Trophoblast cell (in vitro differentiated cells and primary cell): Measurements from ENCODE around the gene ASB8.
"Not testable (repeated sequence)": the region's sequence is repeated elsewhere in the genome, so short reads cannot be mapped to it uniquely, and the experiment has no call there.

Experiments used
- DNase-seq, 2 donors: peaks; one replicate each; pipeline ENCODE4 v3.0.0-alpha.2; 2016
- H2AFZ ChIP-seq: 2 replicates; pipeline ENCODE4 v1.6.1; 2013; ENCODE audit warnings: low read length, moderate library complexity, mild to moderate bottlenecking; ENCODE audit not compliant: insufficient read depth, poor library complexity
- H2AK5ac ChIP-seq: 2 replicates; pipeline ENCODE4 v1.6.1; 2013; ENCODE audit warnings: mild to moderate bottlenecking, low read length
- H2BK120ac ChIP-seq: 2 replicates; pipeline ENCODE4 v1.6.1; 2013; ENCODE audit warnings: low read length, mild to moderate bottlenecking, moderate library complexity; ENCODE audit not compliant: insufficient read depth, poor library complexity
- H2BK12ac ChIP-seq: 2 replicates; pipeline ENCODE4 v1.6.1; 2013; ENCODE audit warnings: mild to moderate bottlenecking, low read length, moderate library complexity
- H2BK5ac ChIP-seq: 2 replicates; pipeline ENCODE4 v1.6.1; 2013; ENCODE audit warnings: low read length, low read depth, moderate library complexity, mild to moderate bottlenecking; ENCODE audit not compliant: poor library complexity
- H3K14ac ChIP-seq: 2 replicates; pipeline ENCODE4 v1.6.1; 2013; ENCODE audit warnings: mild to moderate bottlenecking, low read length
- H3K18ac ChIP-seq: 2 replicates; pipeline ENCODE4 v1.6.1; 2013; ENCODE audit warnings: mild to moderate bottlenecking, low read length
- H3K23ac ChIP-seq: 2 replicates; pipeline ENCODE4 v1.6.1; 2013; ENCODE audit warnings: low read length
- H3K27ac ChIP-seq: 2 replicates; pipeline ENCODE4 v1.5.1; 2013; ENCODE audit warnings: low read depth, mild to moderate bottlenecking, inconsistent platforms, low read length, moderate library complexity
- H3K27me3 ChIP-seq: 2 replicates; pipeline ENCODE4 v1.6.1; 2013; ENCODE audit warnings: inconsistent platforms, mild to moderate bottlenecking, low read length, moderate library complexity; ENCODE audit not compliant: insufficient read depth
- H3K36me3 ChIP-seq, 2 experiments: 1 replicate in 1 of 2; 2 replicates in 1 of 2; pipeline ENCODE4 v1.6.1; 2013; ENCODE audit warnings: low read length in 2 of 2, mild to moderate bottlenecking in 2 of 2, moderate library complexity in 1 of 2; ENCODE audit not compliant: insufficient read depth in 2 of 2, control insufficient read depth in 1 of 2
- H3K4ac ChIP-seq: 2 replicates; pipeline ENCODE4 v1.6.1; 2013; ENCODE audit warnings: low read depth, mild to moderate bottlenecking, low read length, moderate library complexity
- H3K4me1 ChIP-seq, 2 experiments: 1 replicate in 1 of 2; 2 replicates in 1 of 2; pipeline ENCODE4 v1.6.1; 2013; ENCODE audit warnings: low read length in 2 of 2, mild to moderate bottlenecking in 2 of 2, moderate library complexity in 1 of 2; ENCODE audit not compliant: insufficient read depth in 2 of 2, control insufficient read depth in 1 of 2
- H3K4me2 ChIP-seq: 2 replicates; pipeline ENCODE4 v1.6.1; 2013; ENCODE audit warnings: inconsistent platforms, mild to moderate bottlenecking, low read length, moderate library complexity
- H3K4me3 ChIP-seq: 2 replicates; pipeline ENCODE4 v1.5.1; 2013; ENCODE audit warnings: mild to moderate bottlenecking, low read depth, low read length, inconsistent platforms
- H3K79me1 ChIP-seq: one replicate; pipeline ENCODE4 v1.6.1; 2013; ENCODE audit warnings: low read length
- H3K79me2 ChIP-seq: 2 replicates; pipeline ENCODE4 v1.6.1; 2013; ENCODE audit warnings: low read length, mild to moderate bottlenecking; ENCODE audit not compliant: control insufficient read depth, insufficient read depth, poor library complexity
- H3K9ac ChIP-seq: 2 replicates; pipeline ENCODE4 v1.6.1; 2013; ENCODE audit warnings: mild to moderate bottlenecking, low read length
- H3K9me3 ChIP-seq: 2 replicates; pipeline ENCODE4 v1.6.1; 2013; ENCODE audit warnings: low read depth, mild to moderate bottlenecking, control low read depth, inconsistent platforms, low read length; ENCODE audit not compliant: insufficient read depth
- H4K12ac ChIP-seq: 2 replicates; pipeline ENCODE4 v1.6.1; 2013; ENCODE audit warnings: low read depth, mild to moderate bottlenecking, low read length, moderate library complexity
- H4K8ac ChIP-seq: 2 replicates; pipeline ENCODE4 v1.6.1; 2013; ENCODE audit warnings: low read depth, mild to moderate bottlenecking, low read length, moderate library complexity
- H4K91ac ChIP-seq: one replicate; pipeline ENCODE4 v1.6.1; 2013; ENCODE audit warnings: low read depth, mild to moderate bottlenecking, low read length, moderate library complexity
- WGBS: extraction: QIAGEN DNeasy Blood & Tissue Kit; methylation state at CpG from one replicate; pipeline ENCODE4 v1.1.7; 2013; ENCODE audit warnings: missing lambda C conversion rate; ENCODE audit not compliant: insufficient read length, insufficient coverage; ENCODE audit errors: extremely low coverage; 5-methylcytosine and 5-hydroxymethylcytosine counted together

ASB8 gene

GRCh38 chr12:48128800-48129199, 28.5 kb downstream of the ASB8 start:
- H4K12ac ChIP-seq = no peak overlapping the region
- no peak overlapping the region for H3K18ac ChIP-seq
- H3K23ac ChIP-seq = no peak overlapping the region
- H2BK5ac ChIP-seq = no peak overlapping the region
- no peaks in the 10 kb centered on the region for H3K27me3 ChIP-seq
- H2BK120ac ChIP-seq = no peak overlapping the region
- H4K8ac ChIP-seq = no peak overlapping the region
- no peak overlapping the region for H2AFZ ChIP-seq
- H4K91ac ChIP-seq = no peak overlapping the region
- H3K9ac ChIP-seq = no peak overlapping the region
- no peak overlapping the region for H3K4me2 ChIP-seq
- no peak overlapping the region for H3K4ac ChIP-seq
- DNase-seq = no peak
- H3K9me3 ChIP-seq = no peaks in the 10 kb centered on the region
- H3K4me3 ChIP-seq = no peak overlapping the region
- H3K79me2 ChIP-seq = no peaks in the 10 kb centered on the region
- no peak overlapping the region for H3K14ac ChIP-seq
- WGBS = no CpG with 5 or more reads among the region's 1 CpG
- no peak overlapping the region for H2BK12ac ChIP-seq
- no peaks in the 10 kb centered on the region for H3K79me1 ChIP-seq
- peaks cover 10 to 24% of the 10 kb centered on the region in 2 experiments for H3K36me3 ChIP-seq
- H3K4me1 ChIP-seq = no peaks in the 10 kb centered on the region
- H3K27ac ChIP-seq = no peak overlapping the region
- no peak overlapping the region for H2AK5ac ChIP-seq

DNA sequence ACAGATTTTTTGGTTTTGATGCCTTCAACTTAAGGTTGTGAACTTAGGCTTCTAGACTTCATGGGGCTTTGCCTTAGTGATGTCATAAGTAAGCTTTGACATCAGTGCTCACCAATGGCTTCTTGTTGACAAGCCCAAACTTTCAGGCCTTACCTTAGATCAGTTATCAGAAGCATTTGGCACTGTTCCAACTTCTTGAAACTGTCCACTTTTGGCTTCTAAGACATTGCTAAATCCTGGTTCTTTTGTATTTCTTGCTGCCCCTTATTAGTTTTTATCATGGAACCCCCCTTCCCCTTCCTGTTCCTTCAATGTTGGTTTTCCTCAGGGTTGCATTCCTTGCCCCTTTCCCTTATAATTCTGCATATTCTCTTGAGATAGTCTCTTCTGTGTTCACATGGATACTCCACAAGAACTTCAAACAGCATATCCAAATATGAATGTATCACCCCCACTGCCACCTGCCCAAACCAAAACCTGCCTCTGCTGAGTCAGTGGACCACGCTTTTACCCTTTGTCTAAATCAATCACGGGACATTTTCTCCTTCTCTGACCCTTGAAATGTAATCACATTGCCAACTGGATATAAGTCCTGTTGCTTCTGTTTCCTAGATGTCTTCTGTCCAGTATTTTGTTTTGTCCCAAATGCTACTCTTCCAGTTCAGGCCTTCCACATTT, 30.2 kb downstream of the ASB8 start:
- WGBS = no CpG with 5 or more reads among the region's 2 CpGs
- H2AFZ ChIP-seq = no peak overlapping the region
- no peak overlapping the region for H3K23ac ChIP-seq

GRCh38 chr12:48125985-48126384, 31.3 kb downstream of the ASB8 start:
- Histone ChIP-seq H3K27me3 (no peaks in the 10 kb centered on the region), H3K79me1 (no peaks in the 10 kb centered on the region), H2BK5ac (no peak overlapping the region), H3K4ac (no peak overlapping the region), H3K4me2 (no peak overlapping the region), H3K14ac (no peak overlapping the region), H4K8ac (no peak overlapping the region), H4K12ac (no peak overlapping the region), H3K4me1 (no peaks in the 10 kb centered on the region), H2BK12ac (no peak overlapping the region), H3K4me3 (no peak overlapping the region), H3K9me3 (no peaks in the 10 kb centered on the region), H4K91ac (no peak overlapping the region), H2BK120ac (no peak overlapping the region), H2AFZ (no peak overlapping the region), H2AK5ac (no peak overlapping the region), H3K79me2 (no peaks in the 10 kb centered on the region), H3K27ac (no peak overlapping the region), H3K18ac (no peak overlapping the region), H3K9ac (no peak overlapping the region), H3K23ac (no peak overlapping the region), H3K36me3 (peaks cover 2 to 7% of the 10 kb centered on the region in 2 experiments)
- WGBS = no CpG with 5 or more reads among the region's 4 CpGs
- no peak for DNase-seq

More for the DNA sequence above, 30.2 kb downstream of the ASB8 start:
- H3K79me2 ChIP-seq = no peaks in the 10 kb centered on the region
- no peak overlapping the region for H3K4ac ChIP-seq
- H3K9ac ChIP-seq = no peak overlapping the region
- no peaks in the 10 kb centered on the region for H3K9me3 ChIP-seq
- H3K27me3 ChIP-seq = no peaks in the 10 kb centered on the region
- no peak overlapping the region for H2BK5ac ChIP-seq
- no peaks in the 10 kb centered on the region for H3K79me1 ChIP-seq
- H3K18ac ChIP-seq = no peak overlapping the region
- no peak overlapping the region for H3K14ac ChIP-seq
- no peak for DNase-seq
- no peak overlapping the region for H4K12ac ChIP-seq
- no peak overlapping the region for H4K8ac ChIP-seq
- H3K4me1 ChIP-seq = no peaks in the 10 kb centered on the region
- H3K36me3 ChIP-seq = peaks cover 2 to 13% of the 10 kb centered on the region in 2 experiments
- no peak overlapping the region for H2AK5ac ChIP-seq
- no peak overlapping the region for H2BK12ac ChIP-seq
- H3K27ac ChIP-seq = no peak overlapping the region
- H2BK120ac ChIP-seq = no peak overlapping the region
- H4K91ac ChIP-seq = no peak overlapping the region
- no peak overlapping the region for H3K4me3 ChIP-seq
- no peak overlapping the region for H3K4me2 ChIP-seq

DNA sequence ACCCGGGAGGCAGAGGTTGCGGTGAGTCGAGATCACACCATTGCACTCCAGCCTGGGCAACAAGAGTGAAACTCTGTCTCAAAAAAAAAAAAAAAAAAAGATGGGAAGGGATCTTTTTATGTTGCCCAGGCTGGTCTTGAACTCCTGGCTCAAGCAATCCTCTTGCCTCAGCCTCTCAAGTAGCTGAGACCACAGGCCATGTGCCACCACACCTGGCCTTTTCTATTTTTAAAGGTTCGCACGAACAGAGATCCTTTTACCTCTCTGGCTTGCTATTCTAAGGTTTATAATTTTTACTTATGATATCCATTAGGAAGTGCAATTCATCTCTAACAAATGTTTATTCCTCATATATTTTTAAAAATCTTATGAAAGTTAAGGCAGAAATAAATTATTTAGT, 31.8 kb downstream of the ASB8 start:
- not testable (repeated sequence) for H2AFZ ChIP-seq, H2BK12ac ChIP-seq, H3K14ac ChIP-seq, H4K8ac ChIP-seq, H3K9ac ChIP-seq, H2AK5ac ChIP-seq, H3K36me3 ChIP-seq, H3K23ac ChIP-seq, H3K4me3 ChIP-seq, H2BK120ac ChIP-seq, H3K4me1 ChIP-seq, H3K79me1 ChIP-seq, H2BK5ac ChIP-seq, DNase-seq, H4K12ac ChIP-seq, H3K18ac ChIP-seq, H3K79me2 ChIP-seq, H3K4me2 ChIP-seq, H3K9me3 ChIP-seq, H3K4ac ChIP-seq, H3K27me3 ChIP-seq, H3K27ac ChIP-seq, H4K91ac ChIP-seq
- WGBS = no CpG with 5 or more reads among the region's 5 CpGs
